ENCODE measurements around the gene MYO5B.

GRCh38 chr18:50105027-50105426, 89.9 kb downstream of the MYO5B start:
- TF ChIP-seq POLR2A (IDR thresholded peaks at IDR 0.05; ENCODE audit: low read length) = no peak
- no peak for TF ChIP-seq GATA1 (IDR thresholded peaks at IDR 0.05; ENCODE audit: low read depth, low read length)

Data from erythroblast (primary cell).